Keratinocyte (primary cell): ENCODE results near the gene ABHD17B. TPM values are rescaled to one million over a fixed set of nuclear protein-coding genes. Genes with fewer than 3 reads are reported as not detected.

Experiments
- DNase-seq: peaks from one replicate; pipeline ENCODE4 v3.0.0-alpha.2; 2011; ENCODE audit warnings: low read depth, missing footprints, low spot score
- FAIRE-seq: peaks from 2 replicates; lab custom pipeline; 2011; peaks lifted over from hg19 to GRCh38; lab: Jason Lieb, UNC
- H2AFZ ChIP-seq: 2 replicates; pipeline ENCODE4 v1.6.0; 2012; ENCODE audit warnings: low read length, control low read depth, inconsistent platforms; ENCODE audit not compliant: control insufficient read depth
- H3K27ac ChIP-seq: 2 replicates; pipeline ENCODE4 v1.5.1; 2011; ENCODE audit warnings: low read length; ENCODE audit not compliant: control insufficient read depth, insufficient read depth
- H3K27me3 ChIP-seq: 3 replicates; pipeline ENCODE4 v1.6.0; 2011; ENCODE audit warnings: low read length; ENCODE audit not compliant: control insufficient read depth, insufficient read depth; ENCODE audit errors: extremely low read depth
- H3K36me3 ChIP-seq, 2 experiments: 2 replicates in 1 of 2; 3 replicates in 1 of 2; pipeline ENCODE4 v1.5.1; 2011; ENCODE audit warnings: low read length in 2 of 2, mild to moderate bottlenecking in 1 of 2; ENCODE audit not compliant: control insufficient read depth in 2 of 2, insufficient read depth in 2 of 2; ENCODE audit errors: extremely low read depth in 1 of 2
- H3K4me1 ChIP-seq: 3 replicates; pipeline ENCODE4 v1.5.1; 2011; ENCODE audit warnings: low read length; ENCODE audit not compliant: control insufficient read depth, insufficient read depth; ENCODE audit errors: extremely low read depth
- H3K4me2 ChIP-seq: 3 replicates; pipeline ENCODE4 v1.6.0; 2011; ENCODE audit warnings: low read depth, low read length; ENCODE audit not compliant: control insufficient read depth, insufficient read depth; ENCODE audit errors: extremely low read depth
- H3K4me3 ChIP-seq, 3 experiments: fragments of 200-600 bp in 1 of 3; sonication (generic) in 1 of 3; 2 replicates in 2 of 3; 3 replicates in 1 of 3; pipeline ENCODE4 v1.5.1; 2011 to 2016; ENCODE audit warnings: low read length in 3 of 3, mild to moderate bottlenecking in 3 of 3, control low read depth in 2 of 3, inconsistent platforms in 1 of 3, low read depth in 1 of 3, mixed read lengths in 1 of 3, mixed run types in 1 of 3, moderate library complexity in 1 of 3; ENCODE audit not compliant: control insufficient read depth in 2 of 3, insufficient read depth in 2 of 3; ENCODE audit errors: extremely low read depth in 1 of 3
- H3K79me2 ChIP-seq: 2 replicates; pipeline ENCODE4 v1.6.0; 2012; ENCODE audit warnings: low read length; ENCODE audit not compliant: control insufficient read depth, insufficient read depth
- H3K9ac ChIP-seq: 3 replicates; pipeline ENCODE4 v1.6.0; 2011; ENCODE audit warnings: low read length; ENCODE audit not compliant: control insufficient read depth, insufficient read depth; ENCODE audit errors: extremely low read depth
- H3K9me1 ChIP-seq: 3 replicates; pipeline ENCODE4 v1.6.0; 2011; ENCODE audit warnings: low read length; ENCODE audit not compliant: control insufficient read depth, insufficient read depth; ENCODE audit errors: extremely low read depth
- H3K9me3 ChIP-seq: 2 replicates; pipeline ENCODE4 v1.5.1; 2012; ENCODE audit warnings: low read depth, low read length; ENCODE audit not compliant: control insufficient read depth
- H4K20me1 ChIP-seq: 3 replicates; pipeline ENCODE4 v1.6.0; 2011; ENCODE audit warnings: low read length; ENCODE audit not compliant: control insufficient read depth, insufficient read depth; ENCODE audit errors: extremely low read depth
- EZH2 ChIP-seq: IDR thresholded peaks from one replicate; pipeline ENCODE4 v1.6.1; 2012; ENCODE audit warnings: inconsistent platforms, mild to moderate bottlenecking, low read length, moderate library complexity
- dilution Hi-C: fragments of 300-500 bp; cut with MboI; formaldehyde crosslinking; loops from one replicate; pipeline ENCODE4 v1.7.0; 2020; ENCODE audit warnings: low sequenced_read_pairs; ENCODE audit not compliant: extremely low pct_ligation_motif_present
- polyA plus RNA-seq, 5 experiments: library from polyadenylated mRNA; depleted of rRNA in 3 of 5; stranded (reverse) in 3 of 5; stranded (forward) in 1 of 5; unstranded in 1 of 5; fragments of >200 nt; gene quantifications; 1 replicate in 1 of 5; 2 replicates in 3 of 5; 3 replicates in 1 of 5; pipeline versions ENCODE4 v1.2.1 to v1.2.3, GENCODE V29; 2011 to 2012; ENCODE audit warnings: missing spikeins in 2 of 5, low read depth in 1 of 5, low replicate concordance in 1 of 5
- TF ChIP-seq, protein P1 (sequence below), 3 experiments: IDR thresholded peaks in 1 of 3; conservative IDR thresholded peaks in 1 of 3; optimal IDR thresholded peaks in 1 of 3; 2 replicates in 2 of 3; 3 replicates in 1 of 3; pipeline versions ENCODE3 to v1.5.1; 2011; ENCODE audit warnings: low read length in 3 of 3, mild to moderate bottlenecking in 3 of 3, moderate library complexity in 2 of 3, control low read depth in 1 of 3, inconsistent platforms in 1 of 3; ENCODE audit not compliant: insufficient read depth in 2 of 3; ENCODE audit errors: extremely low read depth in 1 of 3

The ABHD17B gene
- polyA plus RNA-seq, 1 donor (not counting 4 experiments of a cell fraction or from before 2014, with no cell fraction given): 16.3 TPM

DNA sequence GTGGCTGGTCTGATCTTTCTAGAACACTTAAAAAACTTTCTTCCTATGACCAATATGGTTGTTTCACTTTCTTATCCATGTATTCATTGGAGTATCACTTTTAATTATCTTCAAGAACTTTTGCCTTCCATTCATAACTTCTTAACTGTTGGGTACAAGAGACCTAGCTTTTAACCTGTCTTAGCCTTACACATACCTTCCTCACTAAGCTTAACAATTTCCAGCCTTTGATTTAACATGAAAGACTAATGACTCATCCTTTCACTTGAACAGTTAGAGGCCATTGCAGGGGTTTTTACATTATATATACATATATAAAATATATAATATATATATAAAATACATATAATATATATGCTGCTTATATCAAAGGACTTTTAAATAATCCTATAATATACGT, 57.9 kb downstream of the ABHD17B start:
- DNase-seq (no peak), FAIRE-seq (no peak)
- no peak overlapping the region for H2AFZ ChIP-seq
- no peaks in the 10 kb centered on the region for H3K79me2 ChIP-seq
- dilution Hi-C loops: no loop called here
- no peak overlapping the region for H3K27ac ChIP-seq
- H3K9me1 ChIP-seq: no peaks in the 10 kb centered on the region
- no peaks in the 10 kb centered on the region for H3K36me3 ChIP-seq
- H3K27me3 ChIP-seq: no peaks in the 10 kb centered on the region
- no peak for TF ChIP-seq EZH2
- TF ChIP-seq, protein P1, sequence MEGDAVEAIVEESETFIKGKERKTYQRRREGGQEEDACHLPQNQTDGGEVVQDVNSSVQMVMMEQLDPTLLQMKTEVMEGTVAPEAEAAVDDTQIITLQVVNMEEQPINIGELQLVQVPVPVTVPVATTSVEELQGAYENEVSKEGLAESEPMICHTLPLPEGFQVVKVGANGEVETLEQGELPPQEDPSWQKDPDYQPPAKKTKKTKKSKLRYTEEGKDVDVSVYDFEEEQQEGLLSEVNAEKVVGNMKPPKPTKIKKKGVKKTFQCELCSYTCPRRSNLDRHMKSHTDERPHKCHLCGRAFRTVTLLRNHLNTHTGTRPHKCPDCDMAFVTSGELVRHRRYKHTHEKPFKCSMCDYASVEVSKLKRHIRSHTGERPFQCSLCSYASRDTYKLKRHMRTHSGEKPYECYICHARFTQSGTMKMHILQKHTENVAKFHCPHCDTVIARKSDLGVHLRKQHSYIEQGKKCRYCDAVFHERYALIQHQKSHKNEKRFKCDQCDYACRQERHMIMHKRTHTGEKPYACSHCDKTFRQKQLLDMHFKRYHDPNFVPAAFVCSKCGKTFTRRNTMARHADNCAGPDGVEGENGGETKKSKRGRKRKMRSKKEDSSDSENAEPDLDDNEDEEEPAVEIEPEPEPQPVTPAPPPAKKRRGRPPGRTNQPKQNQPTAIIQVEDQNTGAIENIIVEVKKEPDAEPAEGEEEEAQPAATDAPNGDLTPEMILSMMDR (optimal IDR thresholded peaks at IDR 0.05 in 1 of 3, IDR thresholded peaks at IDR 0.05 in 1 of 3, conservative IDR thresholded peaks at IDR 0.05 in 1 of 3; ENCODE audit: extremely low read depth in 1 of 3, insufficient read depth in 2 of 3, low read length in 3 of 3): no peak
- no peaks in the 10 kb centered on the region for H4K20me1 ChIP-seq
- no peaks in the 10 kb centered on the region for H3K9me3 ChIP-seq
- H3K4me2 ChIP-seq: no peak overlapping the region
- H3K4me3 ChIP-seq: no peak overlapping the region
- no peaks in the 10 kb centered on the region for H3K4me1 ChIP-seq
- no peak overlapping the region for H3K9ac ChIP-seq

DNA sequence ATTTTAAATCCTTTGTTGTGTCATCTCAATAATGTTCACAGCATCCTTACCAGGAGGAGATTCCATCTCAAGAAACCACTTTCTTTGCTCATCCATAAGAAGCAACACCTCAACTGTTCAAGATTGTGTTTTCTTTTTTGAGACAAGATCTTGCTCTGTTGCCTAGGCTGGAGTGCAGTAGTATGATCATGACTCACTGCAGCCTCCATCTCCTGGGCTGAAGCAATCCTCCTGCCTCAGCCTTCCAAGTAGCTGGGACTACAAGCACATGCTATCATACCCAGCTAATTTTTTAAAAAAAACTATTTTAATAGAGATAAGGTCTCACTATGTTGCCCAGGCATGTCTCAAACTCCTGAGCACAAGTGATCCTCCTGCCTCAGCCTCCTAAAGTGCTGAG, 60.0 kb downstream of the ABHD17B start:
- no peak overlapping the region for H3K9ac ChIP-seq
- dilution Hi-C loops: no loop called here
- no peak overlapping the region for H3K27ac ChIP-seq
- no peaks in the 10 kb centered on the region for H3K4me1 ChIP-seq
- no peak for FAIRE-seq
- no peaks in the 10 kb centered on the region for H3K79me2 ChIP-seq
- H3K4me3 ChIP-seq: no peak overlapping the region
- H2AFZ ChIP-seq: no peak overlapping the region
- no peak for DNase-seq
- H3K9me1 ChIP-seq: no peaks in the 10 kb centered on the region
- H3K27me3 ChIP-seq: no peaks in the 10 kb centered on the region
- H3K4me2 ChIP-seq: no peak overlapping the region
- no peaks in the 10 kb centered on the region for H4K20me1 ChIP-seq
- TF ChIP-seq, protein P1 (optimal IDR thresholded peaks at IDR 0.05 in 1 of 3, IDR thresholded peaks at IDR 0.05 in 1 of 3, conservative IDR thresholded peaks at IDR 0.05 in 1 of 3; ENCODE audit: extremely low read depth in 1 of 3, insufficient read depth in 2 of 3, low read length in 3 of 3): no peak
- no peak for TF ChIP-seq EZH2
- no peaks in the 10 kb centered on the region for H3K9me3 ChIP-seq
- H3K36me3 ChIP-seq: no peaks in the 10 kb centered on the region
